Mammary epithelial cell (primary cell): ENCODE results near the gene SNAP47.

Experiments used
- CTCF ChIP-seq, 2 donors: IDR thresholded peaks in 1 of 2; conservative IDR thresholded peaks in 1 of 2; 2 replicates each; pipeline ENCODE4 v1.5.1; 2011 to 2012; ENCODE audit warnings: inconsistent platforms in 2 of 2, low read length in 2 of 2, mild to moderate bottlenecking in 2 of 2, control low read depth in 1 of 2, low read depth in 1 of 2; ENCODE audit not compliant: insufficient read depth in 1 of 2; ENCODE audit errors: extremely low read depth in 1 of 2
- EZH2 ChIP-seq: IDR thresholded peaks from 2 replicates; pipeline ENCODE4 v1.6.1; 2012; ENCODE audit warnings: low read length, inconsistent platforms, borderline replicate concordance

GRCh38 chr1:227781314-227781930 lies 46.2 kb downstream of the SNAP47 start:
- TF ChIP-seq CTCF (conservative IDR thresholded peaks at IDR 0.05 in 1 of 2, IDR thresholded peaks at IDR 0.05 in 1 of 2; ENCODE audit: extremely low read depth in 1 of 2, insufficient read depth in 1 of 2, low read depth in 1 of 2, low read length in 2 of 2) (no peak), EZH2 (no peak)
